Measurements from ENCODE around the gene TGFB3.
"Not testable (repeated sequence)": the region's sequence is repeated elsewhere in the genome, so short reads cannot be mapped to it uniquely, and the experiment has no call there.

The TGFB3 gene

GRCh38 chr14:75981426-75982265 lies at the start of gene TGFB3:
TSS of gene TGFB3 (minus strand) at chr14:75981995. CDS start at chr14:75980893, 1,102 bp downstream.
- Mint-ChIP-seq H3K27ac (peak within 1 kb of the TSS; percentile 66), H3K27me3 (peaks cover 48% of the 10 kb centered on the region), H3K36me3 (ENCODE audit: low read depth) (peaks cover 7% of the 10 kb centered on the region), H3K4me1 (ENCODE audit: low read depth) (peaks cover 42% of the 10 kb centered on the region), H3K9me3 (no peaks in the 10 kb centered on the region), H3K4me3 (peak within 1 kb of the TSS; percentile 75)
- intact Hi-C loops (cut with micrococcal nuclease) = loop anchor here (1.0 to 10.0 kb wide), 4 partner anchors 76 to 404 kb away; partner anchors contain the start of genes FLVCR2 and GPATCH2L

- peaks cover 21% of the 10 kb centered on the region for H3K36me3 Mint-ChIP-seq (ENCODE audit: low read depth)
- no peaks in the 10 kb centered on the region for H3K27me3 Mint-ChIP-seq
- peaks cover 12% of the 10 kb centered on the region for H3K9me3 Mint-ChIP-seq
- no peak overlapping the region for H3K27ac Mint-ChIP-seq
- no peak overlapping the region for H3K4me3 Mint-ChIP-seq
- H3K4me1 Mint-ChIP-seq (ENCODE audit: low read depth) = no peaks in the 10 kb centered on the region
- intact Hi-C loops (cut with micrococcal nuclease) = no loop called here
Measured at GRCh38 chr14:76024211-76024907, 42.6 kb upstream of the TGFB3 start.

GRCh38 chr14:76023757-76024156 lies 42.0 kb upstream of the TGFB3 start:
- intact Hi-C loops (cut with micrococcal nuclease) = no loop called here
- Mint-ChIP-seq H3K36me3 (ENCODE audit: low read depth) (peaks cover 27% of the 10 kb centered on the region), H3K9me3 (peaks cover 18% of the 10 kb centered on the region), H3K27ac (no peak overlapping the region), H3K27me3 (no peaks in the 10 kb centered on the region), H3K4me1 (ENCODE audit: low read depth) (no peaks in the 10 kb centered on the region), H3K4me3 (no peak overlapping the region)

GRCh38 chr14:76022991-76023390 lies 41.2 kb upstream of the TGFB3 start:
- no peaks in the 10 kb centered on the region for H3K4me1 Mint-ChIP-seq (ENCODE audit: low read depth)
- no peak overlapping the region for H3K27ac Mint-ChIP-seq
- H3K4me3 Mint-ChIP-seq = no peak overlapping the region
- intact Hi-C loops (cut with micrococcal nuclease) = no loop called here
- peaks cover 21% of the 10 kb centered on the region for H3K9me3 Mint-ChIP-seq
- H3K36me3 Mint-ChIP-seq (ENCODE audit: low read depth) = peaks cover 29% of the 10 kb centered on the region
- H3K27me3 Mint-ChIP-seq = no peaks in the 10 kb centered on the region

- no peak overlapping the region for H3K4me3 Mint-ChIP-seq
Measured at GRCh38 chr14:76019676-76020075, 37.9 kb upstream of the TGFB3 start.

GRCh38 chr14:76015668-76016067 lies 33.9 kb upstream of the TGFB3 start:
- Mint-ChIP-seq H3K36me3 (ENCODE audit: low read depth) (peaks cover 54% of the 10 kb centered on the region), H3K27me3 (no peaks in the 10 kb centered on the region), H3K9me3 (peaks cover 21% of the 10 kb centered on the region), H3K4me3 (no peak overlapping the region), H3K4me1 (ENCODE audit: low read depth) (no peaks in the 10 kb centered on the region), H3K27ac (no peak overlapping the region)
- intact Hi-C loops (cut with micrococcal nuclease) = no loop called here

More at GRCh38 chr14:76019676-76020075, 37.9 kb upstream of the TGFB3 start:
- peaks cover 42% of the 10 kb centered on the region for H3K36me3 Mint-ChIP-seq (ENCODE audit: low read depth)
- no peak overlapping the region for H3K27ac Mint-ChIP-seq
- peaks cover 21% of the 10 kb centered on the region for H3K9me3 Mint-ChIP-seq
- H3K4me1 Mint-ChIP-seq (ENCODE audit: low read depth) = no peaks in the 10 kb centered on the region
- H3K27me3 Mint-ChIP-seq = no peaks in the 10 kb centered on the region
- intact Hi-C loops (cut with micrococcal nuclease) = no loop called here

- intact Hi-C loops (cut with micrococcal nuclease) = no loop called here
- no peak overlapping the region for H3K4me3 Mint-ChIP-seq
- H3K27ac Mint-ChIP-seq = no peak overlapping the region
- peaks cover 49% of the 10 kb centered on the region for H3K36me3 Mint-ChIP-seq (ENCODE audit: low read depth)
- H3K27me3 Mint-ChIP-seq = no peaks in the 10 kb centered on the region
- no peaks in the 10 kb centered on the region for H3K4me1 Mint-ChIP-seq (ENCODE audit: low read depth)
- H3K9me3 Mint-ChIP-seq = peaks cover 17% of the 10 kb centered on the region
Measured at GRCh38 chr14:76015191-76015590, 33.4 kb upstream of the TGFB3 start.

GRCh38 chr14:76012354-76012753 lies 30.6 kb upstream of the TGFB3 start:
- Mint-ChIP-seq H3K9me3 (no peaks in the 10 kb centered on the region), H3K27me3 (no peaks in the 10 kb centered on the region), H3K27ac (no peak overlapping the region), H3K4me3 (no peak overlapping the region), H3K36me3 (ENCODE audit: low read depth) (peaks cover 26% of the 10 kb centered on the region), H3K4me1 (ENCODE audit: low read depth) (peaks cover 5% of the 10 kb centered on the region)
- intact Hi-C loops (cut with micrococcal nuclease) = no loop called here

- H3K36me3 Mint-ChIP-seq (ENCODE audit: low read depth) = peaks cover 22% of the 10 kb centered on the region
- peaks cover 5% of the 10 kb centered on the region for H3K4me1 Mint-ChIP-seq (ENCODE audit: low read depth)
- H3K27ac Mint-ChIP-seq = no peak overlapping the region
- no peaks in the 10 kb centered on the region for H3K9me3 Mint-ChIP-seq
- no peaks in the 10 kb centered on the region for H3K27me3 Mint-ChIP-seq
- H3K4me3 Mint-ChIP-seq = no peak overlapping the region
- intact Hi-C loops (cut with micrococcal nuclease) = no loop called here
Measured at GRCh38 chr14:76011930-76012329, 30.1 kb upstream of the TGFB3 start.

- H3K27ac Mint-ChIP-seq; H3K9me3 Mint-ChIP-seq; H3K4me3 Mint-ChIP-seq; H3K4me1 Mint-ChIP-seq (ENCODE audit: low read depth); H3K27me3 Mint-ChIP-seq; intact Hi-C loops (cut with micrococcal nuclease): not testable (repeated sequence)
- peaks cover 34% of the 10 kb centered on the region for H3K36me3 Mint-ChIP-seq (ENCODE audit: low read depth)
Measured at GRCh38 chr14:76009627-76010026, 27.8 kb upstream of the TGFB3 start.

- intact Hi-C loops (cut with micrococcal nuclease) = no loop called here
- peaks cover 5% of the 10 kb centered on the region for H3K4me1 Mint-ChIP-seq (ENCODE audit: low read depth)
- H3K27me3 Mint-ChIP-seq = no peaks in the 10 kb centered on the region
- no peak overlapping the region for H3K27ac Mint-ChIP-seq
- H3K9me3 Mint-ChIP-seq = peaks cover 14% of the 10 kb centered on the region
- H3K4me3 Mint-ChIP-seq = no peak overlapping the region
- H3K36me3 Mint-ChIP-seq (ENCODE audit: low read depth) = peaks cover 30% of the 10 kb centered on the region
Measured at GRCh38 chr14:76007852-76008251, 26.1 kb upstream of the TGFB3 start.

- H3K4me3 Mint-ChIP-seq = no peak overlapping the region
- H3K27me3 Mint-ChIP-seq = no peaks in the 10 kb centered on the region
- no peak overlapping the region for H3K27ac Mint-ChIP-seq
- peaks cover 5% of the 10 kb centered on the region for H3K4me1 Mint-ChIP-seq (ENCODE audit: low read depth)
- peaks cover 14% of the 10 kb centered on the region for H3K9me3 Mint-ChIP-seq
- H3K36me3 Mint-ChIP-seq (ENCODE audit: low read depth) = peaks cover 30% of the 10 kb centered on the region
- intact Hi-C loops (cut with micrococcal nuclease) = no loop called here
Measured at GRCh38 chr14:76007379-76007778, 25.6 kb upstream of the TGFB3 start.

- no peaks in the 10 kb centered on the region for H3K27me3 Mint-ChIP-seq
- no peak overlapping the region for H3K27ac Mint-ChIP-seq
- peaks cover 14% of the 10 kb centered on the region for H3K9me3 Mint-ChIP-seq
- intact Hi-C loops (cut with micrococcal nuclease) = no loop called here
- peaks cover 37% of the 10 kb centered on the region for H3K36me3 Mint-ChIP-seq (ENCODE audit: low read depth)
- peaks cover 5% of the 10 kb centered on the region for H3K4me1 Mint-ChIP-seq (ENCODE audit: low read depth)
- no peak overlapping the region for H3K4me3 Mint-ChIP-seq
Measured at GRCh38 chr14:76006253-76006652, 24.5 kb upstream of the TGFB3 start.

GRCh38 chr14:76002383-76002782 lies 20.6 kb upstream of the TGFB3 start:
- Mint-ChIP-seq H3K9me3 (peaks cover 14% of the 10 kb centered on the region), H3K27me3 (no peaks in the 10 kb centered on the region), H3K27ac (no peak overlapping the region), H3K4me1 (ENCODE audit: low read depth) (no peaks in the 10 kb centered on the region), H3K36me3 (ENCODE audit: low read depth) (peaks cover 69% of the 10 kb centered on the region), H3K4me3 (no peak overlapping the region)
- intact Hi-C loops (cut with micrococcal nuclease) = no loop called here

Measured in dendritic cell treated with granulocyte-macrophage colony-stimulating factor and Interleukin-4, amounts not matched to agents 40 ng/mL and 50 ng/mL, for 4 days (primary cell).